Choroid plexus epithelial cell (primary cell): ENCODE data around the gene SPECC1.
"Not testable (repeated sequence)": the region's sequence is repeated elsewhere in the genome, so short reads cannot be mapped to it uniquely, and the experiment has no call there.

Experiments used
- DNase-seq: peaks from one replicate; pipeline ENCODE4 v3.0.0-alpha.2; 2010; ENCODE audit warnings: low read depth
- H3K4me3 ChIP-seq: 2 replicates; pipeline ENCODE4 v1.5.1; 2011; ENCODE audit warnings: low read depth, mild to moderate bottlenecking, control low read depth, low read length, moderate library complexity
- CTCF ChIP-seq: conservative IDR thresholded peaks from 2 replicates; pipeline ENCODE4 v1.5.1; 2011; ENCODE audit warnings: low read depth, mild to moderate bottlenecking, control low read depth, inconsistent platforms, low read length, moderate library complexity

SPECC1 gene

DNA sequence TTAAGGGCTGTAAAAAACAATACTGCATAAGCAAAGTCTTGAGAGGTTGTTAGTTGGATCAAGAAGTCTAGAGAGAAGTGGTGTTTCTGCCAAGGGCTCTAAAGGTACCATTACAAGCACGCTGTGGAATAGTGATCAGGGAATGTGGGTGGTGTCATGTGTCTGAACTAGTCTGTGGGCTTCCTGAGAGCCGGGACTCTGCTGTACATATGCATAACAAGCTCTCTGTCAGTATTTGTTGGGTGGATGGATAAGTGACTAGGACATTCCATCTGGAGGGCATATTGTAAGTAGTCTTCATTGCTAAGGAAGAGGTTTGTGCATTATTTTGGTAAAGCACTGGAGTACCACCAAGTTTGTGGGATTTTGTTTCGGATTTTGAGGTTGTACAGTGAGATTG lies 248.6 kb downstream of the SPECC1 start:
- no peak for TF ChIP-seq CTCF
- no peak overlapping the region for H3K4me3 ChIP-seq
- DNase-seq = no peak

DNA sequence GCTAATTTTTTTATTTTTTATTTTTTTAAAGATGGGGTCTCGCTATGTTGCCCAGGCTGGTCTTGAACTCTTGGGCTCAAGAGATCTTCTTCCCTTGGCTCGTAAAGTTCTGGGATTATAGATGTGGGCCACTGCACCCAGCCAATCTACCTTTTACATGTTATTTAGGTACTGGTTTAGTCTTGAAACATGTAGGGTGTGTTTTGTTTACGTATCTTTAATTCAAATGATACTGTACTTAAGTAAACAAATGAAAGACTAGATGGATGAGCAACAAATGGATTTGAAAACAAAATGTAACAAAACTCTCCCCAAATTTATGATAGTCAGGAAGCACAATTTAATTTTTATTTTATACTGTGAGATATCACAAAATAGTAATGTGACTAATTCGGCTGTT lies 250.5 kb downstream of the SPECC1 start:
- no peak for TF ChIP-seq CTCF
- no peak for DNase-seq
- no peak overlapping the region for H3K4me3 ChIP-seq

DNA sequence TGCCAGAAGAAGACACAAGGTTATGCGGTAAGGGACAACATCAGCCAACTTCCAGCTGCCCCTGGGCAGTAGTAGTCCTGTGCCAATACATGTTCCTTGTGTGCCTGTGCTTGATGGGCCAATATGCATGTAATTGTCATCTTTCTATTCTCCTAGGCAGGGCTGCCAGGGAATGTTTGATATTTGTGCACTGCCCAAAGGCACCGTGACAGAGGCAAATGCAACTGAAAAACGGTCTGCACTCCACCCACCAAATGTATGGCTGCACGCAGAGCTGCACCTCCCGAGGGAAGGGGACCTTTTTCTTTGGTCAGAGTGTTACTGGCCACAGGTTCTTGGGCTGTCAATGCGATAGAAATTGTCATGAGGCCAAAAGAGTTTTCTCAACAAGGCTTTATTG lies 251.1 kb downstream of the SPECC1 start:
- TF ChIP-seq CTCF = no peak
- DNase-seq = no peak
- H3K4me3 ChIP-seq = no peak overlapping the region

- TF ChIP-seq CTCF = no peak
- no peak for DNase-seq
- H3K4me3 ChIP-seq = no peak overlapping the region
Observed at GRCh38 chr17:20262226-20263114, 253.3 kb downstream of the SPECC1 start.

DNA sequence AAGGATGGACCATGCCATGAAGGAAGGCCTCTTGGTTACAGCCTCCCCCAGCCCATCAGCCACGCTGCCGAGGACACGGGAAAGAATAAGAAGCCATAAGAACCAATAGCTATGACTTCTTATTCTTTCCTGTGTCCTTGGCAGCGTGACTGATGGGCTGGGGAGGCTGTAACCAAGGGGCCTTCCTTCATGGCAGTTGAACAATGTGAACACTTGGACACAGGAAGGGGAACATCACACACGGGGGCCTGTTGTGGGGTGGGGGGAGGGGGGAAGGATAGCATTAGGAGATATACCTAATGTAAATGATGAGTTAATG lies 253.9 kb downstream of the SPECC1 start:
- not testable (repeated sequence) for H3K4me3 ChIP-seq, DNase-seq

DNA sequence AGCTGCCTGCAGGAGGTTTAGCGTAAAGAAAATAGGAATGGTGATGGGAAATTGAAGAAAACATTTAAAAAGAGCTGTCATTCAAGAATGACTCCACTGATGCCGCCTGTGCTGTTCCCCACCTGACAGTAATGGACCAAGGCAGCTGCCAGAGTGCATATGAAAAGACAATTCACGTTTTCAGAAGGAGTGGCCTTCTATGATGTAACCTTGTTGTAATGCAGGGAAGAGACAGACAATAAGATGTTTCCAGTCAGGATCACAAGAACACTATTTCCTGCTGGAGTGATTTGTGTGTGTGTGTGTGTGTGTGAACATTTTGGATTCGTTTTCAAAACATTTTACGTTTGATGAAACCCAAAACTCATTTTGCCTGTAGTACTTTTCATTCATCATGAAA lies 254.4 kb downstream of the SPECC1 start:
- TF ChIP-seq CTCF = no peak
- peak; percentile 60 for DNase-seq
- H3K4me3 ChIP-seq = no peak overlapping the region

GRCh38 chr17:20264996-20265395 lies 255.8 kb downstream of the SPECC1 start:
- no peak for DNase-seq
- no peak overlapping the region for H3K4me3 ChIP-seq
- TF ChIP-seq CTCF = no peak
